Renal pelvis (tissue), 12 donors: ENCODE measurements around the gene COG7. TPM values are rescaled to one million over a fixed set of nuclear protein-coding genes. Genes with fewer than 3 reads are reported as not detected.
"Not testable (repeated sequence)": the region's sequence is repeated elsewhere in the genome, so short reads cannot be mapped to it uniquely, and the experiment has no call there.

Experiments
- DNase-seq: peaks from one replicate; pipeline ENCODE4 v3.0.0-alpha.2; 2013
- long read RNA-seq, 16 experiments: transcript quantifications; one replicate each; lab custom pipeline, GENCODE V29; 2026
- polyA plus RNA-seq, 3 donors: library from polyadenylated mRNA; unstranded; fragments of 120-200 nt; gene quantifications; one replicate each; pipeline ENCODE4 v1.2.1, GENCODE V29; 2013; ENCODE audit not compliant: insufficient read length in 3 of 3

The COG7 gene
- polyA plus RNA-seq, result 10 to 100 TPM; 21.8 to 40.0 (median 35.0) TPM
- long read RNA-seq, donor 1, transcript COG7-201 (17 exons, 2,926 nt), result major isoform, 5 of 5 reads
- long read RNA-seq, donor 1, partial matches to known transcripts, result 0 of 5 reads
- long read RNA-seq, donor 1, other reads (novel, unspliced or antisense), result 0 of 5 reads
- long read RNA-seq, donor 2, transcript COG7-201 (17 exons, 2,926 nt), result major isoform, 5 of 5 reads
- long read RNA-seq, donor 2, partial matches to known transcripts, result 0 of 5 reads
- long read RNA-seq, donor 2, other reads (novel, unspliced or antisense), result 0 of 5 reads
- long read RNA-seq, donor 3, partial matches to known transcripts, result 0 of 2 reads
- long read RNA-seq, donor 3, other reads (novel, unspliced or antisense), result 0 of 2 reads
- long read RNA-seq, donor 4, partial matches to known transcripts, result 5 of 7 reads
- long read RNA-seq, donor 4, other reads (novel, unspliced or antisense), result 0 of 7 reads
- long read RNA-seq, donor 5, partial matches to known transcripts, result 0 of 5 reads
- long read RNA-seq, donor 5, other reads (novel, unspliced or antisense), result 0 of 5 reads
- long read RNA-seq, donor 6, partial matches to known transcripts, result 0 of 2 reads
- long read RNA-seq, donor 6, other reads (novel, unspliced or antisense), result 0 of 2 reads
- long read RNA-seq, donor 7, transcript COG7-201 (17 exons, 2,926 nt), result major isoform, 7 of 12 reads
- long read RNA-seq, donor 7, partial matches to known transcripts, result 5 of 12 reads
- long read RNA-seq, donor 7, other reads (novel, unspliced or antisense), result 0 of 12 reads
- long read RNA-seq, donor 8, partial matches to known transcripts, result 0 of 3 reads
- long read RNA-seq, donor 8, other reads (novel, unspliced or antisense), result 0 of 3 reads
- long read RNA-seq, donor 9, transcript COG7-201 (17 exons, 2,926 nt), result major isoform, 9 of 19 reads
- long read RNA-seq, donor 9, partial matches to known transcripts, result 10 of 19 reads
- long read RNA-seq, donor 9, other reads (novel, unspliced or antisense), result 0 of 19 reads
- long read RNA-seq, donor 10, partial matches to known transcripts, result 8 of 11 reads
- long read RNA-seq, donor 10, other reads (novel, unspliced or antisense), result 0 of 11 reads
- long read RNA-seq, donor 11, partial matches to known transcripts, result 0 of 3 reads
- long read RNA-seq, donor 11, other reads (novel, unspliced or antisense), result 0 of 3 reads
- long read RNA-seq, donor 12, partial matches to known transcripts, result 9 of 19 reads
- long read RNA-seq, donor 12, other reads (novel, unspliced or antisense), result 7 of 19 reads
- long read RNA-seq, donor 13, partial matches to known transcripts, result 11 of 13 reads
- long read RNA-seq, donor 13, other reads (novel, unspliced or antisense), result 0 of 13 reads
- long read RNA-seq, donor 14, result 0 reads
- long read RNA-seq, donor 15, result 0 reads
- long read RNA-seq, donor 16, partial matches to known transcripts, result 0 of 2 reads
- long read RNA-seq, donor 16, other reads (novel, unspliced or antisense), result 0 of 2 reads

GRCh38 chr16:23452572-23453337 lies at the start of gene COG7:
TSS of gene COG7 (minus strand) at chr16:23453189. CDS start at chr16:23452994, 195 bp downstream.
- peak; percentile 89 for DNase-seq

GRCh38 chr16:23502466-23502865 lies 49.5 kb upstream of the COG7 start:
- DNase-seq, result no peak

GRCh38 chr16:23501291-23501690 lies 48.3 kb upstream of the COG7 start:
- DNase-seq, result no peak

DNA sequence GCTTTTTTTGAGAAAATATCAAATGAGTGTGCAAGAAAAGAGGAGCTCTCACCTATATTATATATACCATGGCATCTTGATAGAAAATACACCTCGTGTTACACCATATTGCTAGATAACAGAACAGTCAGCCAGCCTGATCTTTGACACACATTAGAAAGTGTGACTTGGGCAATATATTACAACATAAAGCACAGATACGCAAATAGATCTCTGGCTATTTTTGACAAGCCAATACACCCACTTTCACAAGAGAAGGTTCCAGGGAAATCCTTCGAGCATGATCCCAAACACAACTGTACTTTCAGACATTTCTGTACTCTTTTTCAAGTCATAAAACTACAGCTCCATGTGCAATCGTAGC lies 47.9 kb upstream of the COG7 start:
- DNase-seq, result no peak

- DNase-seq, result no peak
These were observed 47.3 kb upstream of the COG7 start for GRCh38 chr16:23500212-23500861.

DNA sequence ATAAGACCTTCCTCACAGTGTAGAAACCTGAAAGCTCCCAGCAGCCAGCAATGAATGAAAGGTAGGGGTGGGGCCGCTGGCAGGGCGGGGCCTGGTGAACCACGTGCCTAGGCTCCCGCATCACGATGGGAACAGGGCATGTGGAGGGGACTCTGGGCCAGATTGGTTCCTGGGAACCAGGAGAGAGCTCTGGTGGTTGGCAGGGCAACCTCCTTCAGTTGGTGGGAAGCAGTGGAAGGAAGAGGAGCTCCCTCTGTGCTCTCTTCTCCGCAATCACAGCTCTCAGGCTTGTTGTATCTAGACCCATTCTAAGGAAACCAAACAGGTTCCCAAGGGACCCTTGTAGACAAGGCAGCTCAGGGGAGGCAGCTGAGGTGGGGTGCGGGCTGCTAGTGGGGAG lies 46.8 kb upstream of the COG7 start:
- no peak for DNase-seq

DNA sequence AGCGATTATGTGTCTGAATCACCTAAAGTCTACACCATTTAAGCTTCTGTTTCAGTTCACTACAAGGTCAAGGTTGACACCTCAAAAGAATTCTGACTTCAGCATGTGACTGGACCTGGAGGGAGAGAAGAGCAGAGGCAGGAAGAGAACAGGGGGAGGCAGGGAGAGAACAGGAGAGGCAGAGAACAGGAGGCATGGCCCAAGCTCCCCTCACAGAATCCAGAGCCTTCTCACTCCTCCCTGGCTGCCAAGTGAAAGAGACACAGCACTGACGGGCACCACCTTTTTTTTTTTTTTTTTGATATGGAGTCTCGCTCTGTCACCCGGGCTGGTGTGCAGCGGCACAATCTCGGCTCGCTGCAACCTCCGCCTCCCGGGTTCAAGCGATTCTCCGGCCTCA lies 45.9 kb upstream of the COG7 start:
- DNase-seq, result no peak

GRCh38 chr16:23497543-23497868 lies 44.5 kb upstream of the COG7 start:
- no peak for DNase-seq

GRCh38 chr16:23496821-23497542 lies 44.0 kb upstream of the COG7 start:
- no peak for DNase-seq

GRCh38 chr16:23495671-23496070 lies 42.7 kb upstream of the COG7 start:
- DNase-seq, result no peak

- no peak for DNase-seq
These were observed 41.2 kb upstream of the COG7 start for GRCh38 chr16:23494188-23494587.

DNA sequence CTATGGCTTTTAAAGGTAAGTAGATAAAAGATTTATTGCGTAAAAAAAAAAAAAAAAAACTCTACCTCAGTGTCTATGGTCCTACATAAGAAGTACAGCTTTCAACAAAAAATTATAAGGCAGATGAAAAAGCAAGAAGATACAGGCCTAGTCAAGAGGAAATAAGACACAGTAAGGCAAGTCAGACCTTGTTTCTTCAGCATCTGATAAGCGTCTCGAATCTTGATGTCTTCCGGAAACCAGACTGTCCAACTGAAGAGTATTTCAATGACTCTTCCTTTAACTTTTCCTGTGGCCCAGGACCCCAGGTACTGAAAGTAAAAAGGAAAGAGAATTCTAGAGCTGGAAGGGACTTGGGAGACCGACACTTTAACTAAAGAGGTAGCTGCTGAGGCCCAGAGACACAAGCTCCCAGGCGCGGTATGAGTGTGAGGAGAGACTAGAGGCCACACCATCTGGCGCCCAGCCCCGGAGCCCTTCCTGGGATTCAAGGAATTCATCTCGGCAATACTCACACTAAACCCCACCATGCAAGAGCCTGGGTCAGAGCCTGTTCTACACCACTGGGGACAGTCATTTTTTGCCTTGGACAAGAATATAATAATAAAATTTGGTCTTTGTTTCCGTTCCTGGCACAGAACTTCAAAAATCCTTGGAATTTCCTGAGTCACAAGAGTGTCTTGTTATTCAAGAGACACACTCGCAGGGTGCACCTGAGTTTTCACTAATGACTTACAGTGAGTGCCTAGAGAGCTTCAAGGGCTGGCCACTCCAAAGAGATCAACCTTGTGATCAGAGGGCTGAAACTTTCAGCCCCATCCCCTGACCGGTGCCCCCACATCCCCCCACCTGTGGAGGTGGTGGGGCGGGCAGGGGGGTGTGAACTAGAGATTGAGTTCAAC lies 38.8 kb upstream of the COG7 start:
- no peak for DNase-seq

DNA sequence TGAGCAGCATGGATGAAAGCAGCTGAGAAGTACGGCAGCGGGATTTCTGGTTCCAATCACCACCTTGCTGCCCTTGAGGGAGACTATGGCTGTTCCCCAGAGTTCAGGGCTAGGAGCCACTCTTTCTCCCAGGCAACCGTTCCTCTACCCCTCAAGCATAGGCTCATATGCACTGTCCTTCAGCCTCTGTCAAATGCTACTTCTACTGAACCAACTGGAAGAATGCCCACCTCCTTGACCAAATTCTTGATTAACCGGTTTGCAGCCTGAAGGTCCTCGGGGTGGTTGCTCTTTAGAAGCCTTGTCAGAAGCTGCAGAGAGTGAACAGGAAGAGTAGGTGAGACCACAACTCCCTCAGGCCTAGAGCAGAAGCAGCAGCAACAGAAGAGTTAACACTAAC lies 33.5 kb upstream of the COG7 start:
- DNase-seq, result no peak

DNA sequence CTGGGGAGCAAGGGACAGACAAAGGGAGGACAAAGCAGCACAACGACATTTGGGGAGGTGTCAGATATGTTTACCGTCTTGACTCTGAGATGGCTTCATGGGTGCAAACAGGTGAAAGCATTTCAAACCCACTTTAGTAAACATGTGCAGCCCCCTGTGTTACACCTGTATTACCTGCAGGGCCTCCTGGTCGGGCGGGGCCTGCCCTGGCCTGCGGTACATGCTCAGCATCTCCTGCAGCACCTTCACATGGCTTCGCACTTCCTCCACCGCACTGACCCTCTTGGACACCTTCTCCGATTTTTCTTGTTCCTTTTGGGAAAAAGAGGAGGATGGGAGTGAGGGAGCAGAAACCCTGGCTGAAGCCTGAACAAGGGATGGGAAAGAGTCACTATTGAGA lies 32.9 kb upstream of the COG7 start:
- no peak for DNase-seq

- DNase-seq, result no peak
These were observed 32.2 kb upstream of the COG7 start for GRCh38 chr16:23485257-23485614.

DNA sequence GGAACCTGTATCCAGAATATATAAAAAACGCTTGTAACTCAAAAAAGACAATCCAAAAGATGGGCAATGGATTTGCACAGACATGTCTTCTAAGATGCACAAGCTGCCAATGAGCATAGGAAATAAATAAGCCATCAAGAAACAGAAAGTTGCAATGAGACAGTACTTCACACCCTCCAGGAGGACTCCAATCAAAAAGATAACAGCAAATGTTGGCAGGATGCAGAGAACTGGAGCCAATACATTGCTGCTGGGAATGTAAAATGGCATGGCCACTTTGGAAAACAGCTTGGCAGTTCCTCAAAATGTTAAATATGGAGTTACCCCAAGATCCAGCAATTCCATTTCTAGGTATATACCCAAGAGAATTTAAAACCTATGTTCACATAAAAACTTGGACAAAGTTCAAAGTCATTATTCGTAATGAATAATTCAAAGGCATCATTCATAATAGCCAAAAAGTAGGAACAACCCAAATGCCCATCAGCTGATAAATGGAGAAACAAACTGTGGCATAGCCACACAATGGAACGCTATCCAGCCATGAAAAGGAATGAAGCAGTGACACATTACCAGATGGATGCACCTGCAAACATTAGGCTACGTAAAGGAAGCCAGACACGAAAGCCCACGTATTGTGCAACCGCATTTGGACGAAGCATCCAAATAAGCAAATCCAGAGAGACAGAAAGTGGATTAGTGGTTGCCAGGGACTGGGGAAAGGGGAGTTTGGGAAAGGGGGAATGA lies 31.7 kb upstream of the COG7 start:
- no peak for DNase-seq

GRCh38 chr16:23483492-23483891 lies 30.5 kb upstream of the COG7 start:
- DNase-seq, result not testable (repeated sequence)

DNA sequence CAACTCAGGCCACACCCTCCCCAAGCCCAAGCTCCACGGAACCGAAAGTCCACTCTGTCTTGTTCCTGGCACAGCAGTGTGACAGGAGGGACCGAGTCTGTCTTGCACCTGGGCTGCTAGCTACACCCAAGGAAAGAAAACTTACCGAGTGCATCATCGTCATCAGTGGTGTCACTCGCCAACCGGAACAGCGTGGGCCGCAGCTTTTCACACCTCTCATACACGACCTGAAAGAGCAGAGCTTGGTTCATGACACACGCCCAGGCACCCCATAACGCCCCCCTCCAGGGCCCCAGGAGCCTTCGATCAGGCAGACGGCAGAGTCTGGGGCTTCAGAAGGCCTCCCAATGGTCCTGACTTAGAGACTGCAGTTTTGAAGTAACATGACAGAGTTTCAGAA lies 29.8 kb upstream of the COG7 start:
- DNase-seq, result no peak
